ENCODE results near the gene SHD.

Gene SHD

DNA sequence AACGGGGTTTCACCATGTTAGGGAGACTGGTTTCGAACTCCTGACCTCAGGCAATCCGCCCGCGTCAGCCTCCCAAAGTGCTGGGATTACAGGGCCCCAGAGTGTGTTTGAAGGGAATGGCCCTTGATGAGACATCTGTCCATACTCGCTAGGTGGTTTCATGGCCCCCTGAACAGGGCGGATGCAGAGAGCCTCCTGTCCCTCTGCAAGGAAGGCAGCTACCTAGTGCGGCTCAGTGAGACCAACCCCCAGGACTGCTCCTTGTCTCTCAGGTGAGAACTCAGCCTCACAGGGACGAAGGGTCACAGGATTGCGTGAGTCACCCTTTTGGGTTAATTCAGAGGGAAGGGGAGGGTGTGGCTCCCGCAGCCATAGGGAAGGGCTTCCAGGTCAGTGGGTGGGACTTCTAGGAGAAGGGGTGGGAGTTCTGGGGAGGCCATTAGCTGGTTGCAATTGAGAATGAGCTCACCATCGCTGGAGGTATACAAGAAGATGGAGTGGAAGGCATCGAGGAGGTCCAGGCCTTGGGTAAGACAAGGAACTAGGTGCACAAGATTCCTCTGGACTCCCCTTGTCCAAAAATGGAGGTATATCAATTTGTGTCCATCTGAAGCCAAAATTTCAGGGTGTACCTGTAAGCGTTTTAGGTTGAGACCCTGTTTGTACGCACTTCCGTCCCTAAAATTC is 9.2 kb downstream of the SHD start:
- Histone ChIP-seq H3K4me3 (ENCODE audit: low read length) (no peak overlapping the region), H3K4me2 (ENCODE audit: low read length) (no peak overlapping the region)

DNA sequence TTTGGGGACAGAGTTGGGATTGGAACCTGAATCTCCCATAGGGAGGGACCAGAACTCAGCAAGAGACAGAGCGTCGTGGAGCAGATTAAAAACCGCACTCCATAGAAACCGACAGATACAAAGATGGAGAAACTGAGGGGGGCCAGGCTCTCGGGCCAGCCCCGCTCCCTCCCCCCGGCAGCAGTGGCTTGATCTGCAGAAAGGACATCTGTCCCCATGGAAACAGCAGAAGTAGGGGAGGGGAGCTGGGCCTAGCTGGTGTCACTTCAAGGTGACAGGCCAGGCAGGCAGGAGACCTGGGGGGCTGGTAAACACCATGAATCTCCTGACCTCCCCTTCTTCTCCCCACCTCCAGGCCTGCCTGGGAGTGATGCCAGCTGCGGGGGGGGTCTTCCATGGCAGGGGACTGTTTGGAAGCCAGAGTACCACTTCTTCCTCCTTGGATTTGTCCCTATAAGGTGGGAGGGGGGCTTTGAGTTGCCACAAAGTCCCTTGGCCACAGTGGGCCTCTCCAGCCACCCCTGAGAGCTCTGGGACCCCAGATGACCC is 12.2 kb downstream of the SHD start:
- H3K4me2 ChIP-seq (ENCODE audit: low read length), result no peak overlapping the region
- no peak overlapping the region for H3K4me3 ChIP-seq (ENCODE audit: low read length)
- peaks cover 7% of the 10 kb centered on the region for H3K27me3 ChIP-seq (ENCODE audit: control insufficient read depth, insufficient read depth, low read length)
- no peak overlapping the region for H3K9ac ChIP-seq (ENCODE audit: low read depth, low read length)
- no peaks in the 10 kb centered on the region for H3K9me3 ChIP-seq (replicated peaks; ENCODE audit: low read length)
- H3K36me3 ChIP-seq (ENCODE audit: insufficient read depth, low read length), result no peaks in the 10 kb centered on the region
- H3K4me1 ChIP-seq (ENCODE audit: control insufficient read depth, insufficient read depth, low read length), result peaks cover under 1% of the 10 kb centered on the region

More for the DNA sequence above, 9.2 kb downstream of the SHD start:
- Histone ChIP-seq H3K9me3 (replicated peaks; ENCODE audit: low read length) (no peaks in the 10 kb centered on the region), H3K36me3 (ENCODE audit: insufficient read depth, low read length) (no peaks in the 10 kb centered on the region), H3K9ac (ENCODE audit: low read depth, low read length) (no peak overlapping the region), H3K4me1 (ENCODE audit: control insufficient read depth, insufficient read depth, low read length) (no peaks in the 10 kb centered on the region), H3K27me3 (ENCODE audit: control insufficient read depth, insufficient read depth, low read length) (peaks cover 11% of the 10 kb centered on the region)

DNA sequence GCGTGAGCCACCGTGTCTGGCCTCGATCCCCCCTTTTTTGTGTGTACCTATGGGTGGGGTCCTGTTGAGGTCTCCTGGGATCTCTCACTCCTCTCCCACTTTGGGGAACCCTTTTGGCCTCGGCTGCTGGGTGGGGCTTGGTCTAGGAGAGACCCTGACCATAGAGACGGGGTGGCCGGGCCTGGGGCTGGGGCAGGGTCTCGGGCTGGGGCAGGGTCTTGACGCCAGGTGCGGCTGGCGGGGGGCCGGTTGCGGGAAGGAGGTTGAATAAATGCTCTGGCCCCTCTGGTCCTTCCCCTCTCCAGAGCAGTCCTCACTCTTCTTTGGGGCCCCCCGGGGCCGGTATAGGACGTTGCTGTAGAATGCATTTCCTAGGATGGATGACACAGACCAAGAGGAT is 13.4 kb downstream of the SHD start:
- Histone ChIP-seq H3K9ac (ENCODE audit: low read depth, low read length) (no peak overlapping the region), H3K36me3 (ENCODE audit: insufficient read depth, low read length) (no peaks in the 10 kb centered on the region), H3K4me2 (ENCODE audit: low read length) (no peak overlapping the region), H3K4me1 (ENCODE audit: control insufficient read depth, insufficient read depth, low read length) (peaks cover 6% of the 10 kb centered on the region), H3K9me3 (replicated peaks; ENCODE audit: low read length) (no peaks in the 10 kb centered on the region), H3K4me3 (ENCODE audit: low read length) (no peak overlapping the region), H3K27me3 (ENCODE audit: control insufficient read depth, insufficient read depth, low read length) (peaks cover 7% of the 10 kb centered on the region)

DNA sequence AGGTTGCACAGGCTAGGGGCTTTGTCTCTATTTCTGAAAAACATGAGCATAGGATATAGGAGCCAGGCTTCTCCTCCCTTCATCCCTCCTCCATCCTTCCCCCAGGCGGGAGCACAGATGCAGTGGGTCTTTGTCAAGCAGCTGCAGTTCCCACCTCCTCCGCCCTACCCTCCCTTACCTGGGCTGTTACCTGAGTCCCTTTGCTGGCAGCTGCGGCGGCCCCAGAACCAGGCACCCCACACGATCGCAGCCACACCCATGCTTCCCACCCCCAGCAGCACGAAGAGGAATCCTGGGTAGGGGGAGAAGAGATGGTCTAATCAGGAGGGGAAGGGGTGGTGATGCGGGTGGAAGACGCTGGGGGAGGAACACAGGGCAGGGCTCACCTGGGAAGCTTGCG is 15.3 kb downstream of the SHD start:
- Histone ChIP-seq H3K4me3 (ENCODE audit: low read length) (no peak overlapping the region), H3K36me3 (ENCODE audit: insufficient read depth, low read length) (no peaks in the 10 kb centered on the region), H3K9ac (ENCODE audit: low read depth, low read length) (no peak overlapping the region), H3K9me3 (replicated peaks; ENCODE audit: low read length) (no peaks in the 10 kb centered on the region), H3K4me1 (ENCODE audit: control insufficient read depth, insufficient read depth, low read length) (peaks cover 6% of the 10 kb centered on the region), H3K27me3 (ENCODE audit: control insufficient read depth, insufficient read depth, low read length) (peaks cover 3% of the 10 kb centered on the region), H3K4me2 (ENCODE audit: low read length) (no peak overlapping the region)

DNA sequence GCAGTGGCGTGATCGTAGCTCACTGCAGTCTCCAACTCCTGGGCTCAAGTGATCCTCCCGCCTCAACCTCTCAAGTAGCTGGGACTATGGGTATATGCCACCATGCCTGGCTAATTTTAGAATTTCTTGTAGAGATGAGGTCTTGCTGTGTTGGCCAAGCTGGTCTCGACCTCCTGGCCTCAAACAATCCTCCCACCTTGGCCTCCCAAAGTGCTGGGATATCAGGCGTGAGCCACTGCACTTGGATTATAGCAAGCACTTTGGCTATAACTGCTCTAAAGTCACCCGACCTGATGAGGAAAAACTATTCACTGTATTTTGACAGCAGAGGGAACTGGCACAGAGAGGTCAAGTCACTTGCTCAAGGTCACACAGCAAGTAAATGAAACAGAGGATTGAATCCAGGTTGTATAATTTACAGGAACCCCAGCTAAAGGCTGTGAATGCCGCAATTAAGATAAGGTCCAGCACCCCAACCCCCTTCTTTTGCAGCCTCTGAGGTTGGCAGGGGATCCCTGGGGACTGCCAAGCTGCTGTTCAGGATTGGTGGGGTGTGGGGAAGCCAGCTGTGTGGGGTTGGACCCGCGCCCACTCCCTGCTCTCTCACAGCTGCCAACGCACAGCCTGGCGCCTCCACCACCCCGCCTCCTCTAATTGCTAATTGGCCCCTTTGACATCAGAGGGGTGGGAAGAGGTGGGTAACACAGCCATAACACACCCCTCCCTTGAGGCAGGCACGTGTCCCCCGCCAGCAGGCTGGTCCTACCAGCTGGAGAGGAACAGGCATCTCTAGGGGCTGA is 17.1 kb downstream of the SHD start:
- Histone ChIP-seq H3K9me3 (replicated peaks; ENCODE audit: low read length) (no peaks in the 10 kb centered on the region), H3K36me3 (ENCODE audit: insufficient read depth, low read length) (no peaks in the 10 kb centered on the region), H3K4me3 (ENCODE audit: low read length) (no peak overlapping the region)

DNA sequence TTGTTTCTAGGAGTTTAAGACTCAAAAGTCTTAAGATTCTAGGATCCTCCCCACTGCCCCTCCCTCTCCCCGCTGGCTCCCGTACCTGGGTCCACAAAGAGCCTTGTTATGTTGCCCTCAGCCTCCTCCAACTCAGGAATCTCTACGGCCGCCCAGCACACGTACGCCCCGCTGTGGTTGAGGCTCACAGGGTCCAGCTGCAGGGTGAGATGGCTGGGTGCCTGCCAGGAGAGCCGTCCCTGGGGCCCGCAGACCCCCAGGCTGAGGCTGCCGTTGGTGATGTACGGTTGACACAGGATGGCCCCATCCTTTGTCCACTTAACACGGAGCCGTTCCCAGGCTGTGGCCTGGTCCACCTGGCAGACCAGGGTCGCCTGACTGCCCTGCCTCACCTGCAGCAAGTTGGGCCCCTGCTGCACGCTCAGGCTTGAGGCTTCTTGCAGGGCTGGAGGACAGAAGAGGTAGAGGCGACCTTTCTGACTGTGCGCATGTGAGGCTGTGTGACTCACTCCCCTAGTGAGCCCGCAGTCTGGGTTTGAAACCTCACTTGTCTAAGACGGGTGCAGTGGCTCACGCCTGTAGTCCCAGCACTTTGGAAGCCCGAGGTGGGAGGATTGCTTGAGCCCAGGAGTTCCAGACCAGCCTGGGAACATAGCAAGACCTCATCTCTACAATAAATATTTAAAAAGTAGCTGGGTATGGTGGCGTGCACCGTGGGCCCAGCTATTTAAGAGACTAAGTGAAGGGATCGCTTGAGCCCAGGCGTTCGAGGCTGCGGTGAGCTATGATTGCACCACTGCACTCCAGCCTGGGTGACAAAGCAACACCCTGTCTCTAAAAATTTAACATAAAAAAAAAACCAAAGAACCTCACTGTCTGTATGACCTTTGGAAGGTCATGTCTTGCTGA is 19.1 kb downstream of the SHD start:
- no peaks in the 10 kb centered on the region for H3K36me3 ChIP-seq (ENCODE audit: insufficient read depth, low read length)
- no peak overlapping the region for H3K4me3 ChIP-seq (ENCODE audit: low read length)
- peaks cover 6% of the 10 kb centered on the region for H3K4me1 ChIP-seq (ENCODE audit: control insufficient read depth, insufficient read depth, low read length)
- no peak overlapping the region for H3K9ac ChIP-seq (ENCODE audit: low read depth, low read length)
- no peaks in the 10 kb centered on the region for H3K27me3 ChIP-seq (ENCODE audit: control insufficient read depth, insufficient read depth, low read length)
- no peaks in the 10 kb centered on the region for H3K9me3 ChIP-seq (replicated peaks; ENCODE audit: low read length)
- H3K4me2 ChIP-seq (ENCODE audit: low read length), result no peak overlapping the region

More for the DNA sequence above, 17.1 kb downstream of the SHD start:
- no peak overlapping the region for H3K9ac ChIP-seq (ENCODE audit: low read depth, low read length)
- no peak overlapping the region for H3K4me2 ChIP-seq (ENCODE audit: low read length)
- peaks cover 1% of the 10 kb centered on the region for H3K27me3 ChIP-seq (ENCODE audit: control insufficient read depth, insufficient read depth, low read length)
- peaks cover 6% of the 10 kb centered on the region for H3K4me1 ChIP-seq (ENCODE audit: control insufficient read depth, insufficient read depth, low read length)

DNA sequence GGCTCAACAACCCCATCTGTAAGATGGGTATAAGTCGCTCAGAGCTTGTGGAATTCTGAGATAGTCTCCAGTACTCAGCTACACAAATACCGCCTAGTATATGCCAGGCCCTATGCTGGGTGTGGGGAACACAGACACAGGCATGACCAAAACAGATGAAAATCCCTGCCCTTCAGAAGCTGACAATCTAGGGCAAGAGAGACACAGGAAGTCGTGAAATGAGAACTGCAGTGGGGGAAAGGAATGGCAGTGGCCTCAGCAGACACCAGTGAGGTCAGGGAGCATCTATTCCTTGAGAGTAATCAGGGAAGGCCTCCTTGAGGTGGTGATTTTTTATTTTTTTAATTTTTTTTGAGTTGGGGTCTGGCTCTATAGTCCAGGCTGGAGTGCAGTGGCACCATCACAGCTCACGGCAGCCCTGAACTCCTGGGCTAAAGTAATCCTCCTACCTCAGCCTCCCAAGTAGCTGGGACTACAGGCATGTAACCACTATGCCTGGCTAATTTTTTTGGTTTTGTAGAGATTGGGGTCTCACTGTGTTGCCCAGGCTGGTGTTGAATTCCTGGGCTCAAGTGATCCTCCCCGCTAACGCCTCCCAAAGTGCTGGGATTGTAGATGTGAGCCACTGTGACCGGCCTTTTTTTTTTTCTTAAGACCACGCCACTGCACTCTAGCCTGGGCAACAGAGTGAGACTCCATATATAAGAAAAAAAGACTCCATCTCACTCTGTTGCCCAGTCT is 19.9 kb downstream of the SHD start:
- Histone ChIP-seq H3K27me3 (ENCODE audit: control insufficient read depth, insufficient read depth, low read length) (no peaks in the 10 kb centered on the region), H3K9me3 (replicated peaks; ENCODE audit: low read length) (no peaks in the 10 kb centered on the region), H3K4me1 (ENCODE audit: control insufficient read depth, insufficient read depth, low read length) (peaks cover 6% of the 10 kb centered on the region), H3K4me3 (ENCODE audit: low read length) (no peak overlapping the region), H3K9ac (ENCODE audit: low read depth, low read length) (no peak overlapping the region), H3K4me2 (ENCODE audit: low read length) (no peak overlapping the region), H3K36me3 (ENCODE audit: insufficient read depth, low read length) (no peaks in the 10 kb centered on the region)

DNA sequence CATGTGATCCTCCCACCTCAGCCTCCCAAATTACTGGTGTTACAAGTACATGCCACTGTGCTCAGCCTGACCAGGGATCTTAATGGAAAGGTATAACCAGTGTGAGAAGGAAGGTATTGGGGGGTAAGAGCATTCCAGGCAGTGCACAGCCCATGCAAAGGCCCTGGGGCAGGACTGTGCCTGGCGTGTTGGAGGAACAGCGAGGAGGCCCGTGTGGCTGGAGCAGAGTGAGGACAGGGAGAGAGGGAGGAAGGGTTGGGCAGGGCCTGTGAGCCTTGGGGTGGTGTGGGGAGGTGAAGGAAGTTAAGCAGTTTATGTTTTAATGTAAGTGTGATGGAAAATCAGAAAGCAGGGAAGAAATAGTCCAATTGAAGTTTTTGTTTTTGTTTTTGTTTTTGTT is 21.5 kb downstream of the SHD start:
- Histone ChIP-seq H3K9ac (ENCODE audit: low read depth, low read length) (no peak overlapping the region), H3K27me3 (ENCODE audit: control insufficient read depth, insufficient read depth, low read length) (no peaks in the 10 kb centered on the region), H3K9me3 (replicated peaks; ENCODE audit: low read length) (no peaks in the 10 kb centered on the region), H3K36me3 (ENCODE audit: insufficient read depth, low read length) (no peaks in the 10 kb centered on the region), H3K4me2 (ENCODE audit: low read length) (no peak overlapping the region), H3K4me3 (ENCODE audit: low read length) (no peak overlapping the region), H3K4me1 (ENCODE audit: control insufficient read depth, insufficient read depth, low read length) (peaks cover 6% of the 10 kb centered on the region)

DNA sequence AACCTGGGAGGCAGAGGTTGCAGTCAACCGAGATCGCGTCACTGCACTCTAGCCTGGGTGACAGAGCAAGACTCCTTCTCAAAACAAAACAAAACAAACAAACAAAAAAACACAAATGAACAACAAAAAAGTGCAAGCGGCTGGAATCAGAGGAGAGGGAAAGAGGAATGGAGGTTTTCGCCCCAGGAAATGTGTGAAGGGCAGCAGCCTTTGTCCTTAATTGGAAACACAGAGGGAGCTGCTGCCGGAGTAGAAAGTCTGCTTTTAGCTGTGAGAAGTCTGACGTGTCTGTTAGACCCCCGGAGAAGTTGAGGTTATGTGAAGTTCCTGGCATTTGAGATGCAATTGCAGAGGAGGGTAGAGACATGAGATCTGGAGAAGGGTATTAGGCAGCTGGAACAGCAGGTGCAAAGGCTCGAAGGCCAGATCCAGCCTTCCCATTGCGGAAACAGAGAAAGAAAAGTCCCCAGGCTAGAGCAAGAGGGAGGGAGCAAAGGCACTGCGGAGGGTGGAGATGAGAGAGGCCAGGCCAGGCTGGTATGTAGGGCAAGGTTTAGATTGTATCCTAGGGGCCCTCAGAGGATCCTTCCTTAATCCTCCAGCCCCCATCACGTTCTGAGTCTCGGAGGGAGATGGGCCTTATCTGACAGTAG is 22.6 kb downstream of the SHD start:
- Histone ChIP-seq H3K36me3 (ENCODE audit: insufficient read depth, low read length) (no peaks in the 10 kb centered on the region), H3K9ac (ENCODE audit: low read depth, low read length) (no peak overlapping the region), H3K4me3 (ENCODE audit: low read length) (no peak overlapping the region), H3K27me3 (ENCODE audit: control insufficient read depth, insufficient read depth, low read length) (no peaks in the 10 kb centered on the region), H3K9me3 (replicated peaks; ENCODE audit: low read length) (no peaks in the 10 kb centered on the region), H3K4me1 (ENCODE audit: control insufficient read depth, insufficient read depth, low read length) (peaks cover under 1% of the 10 kb centered on the region), H3K4me2 (ENCODE audit: low read length) (no peak overlapping the region)

DNA sequence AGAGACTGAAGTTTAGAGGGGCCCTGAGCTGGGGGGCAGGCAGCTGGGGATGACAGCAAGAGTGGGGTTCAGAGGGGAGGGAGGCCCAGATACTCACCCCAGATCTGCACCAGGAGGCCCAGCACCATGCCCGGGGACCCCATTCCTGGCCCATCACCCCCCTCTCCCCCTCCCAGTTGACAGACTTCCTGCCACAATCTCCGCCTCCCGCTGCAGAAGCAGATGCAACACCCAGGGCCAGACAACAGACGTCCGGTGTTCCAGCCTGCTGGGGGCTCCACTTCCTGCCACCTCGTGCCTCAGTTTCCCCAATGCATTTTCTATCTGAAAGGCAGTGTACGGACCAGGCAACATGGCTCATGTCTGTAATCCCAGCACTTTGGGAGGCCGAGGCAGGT is 23.2 kb downstream of the SHD start, which contains the start of gene TMIGD2:
Gene TMIGD2 (minus strand): TSS at position 147 of the 398 bp plus-strand sequence. CDS start 4 bp downstream, at position 143.
- no peaks in the 10 kb centered on the region for H3K4me1 ChIP-seq (ENCODE audit: control insufficient read depth, insufficient read depth, low read length)
- H3K27me3 ChIP-seq (ENCODE audit: control insufficient read depth, insufficient read depth, low read length), result no peaks in the 10 kb centered on the region
- H3K4me3 ChIP-seq (ENCODE audit: low read length), result no peak within 1 kb of the TSS
- H3K9me3 ChIP-seq (replicated peaks; ENCODE audit: low read length), result no peaks in the 10 kb centered on the region
- no peak within 1 kb of the TSS for H3K4me2 ChIP-seq (ENCODE audit: low read length)
- H3K36me3 ChIP-seq (ENCODE audit: insufficient read depth, low read length), result no peaks in the 10 kb centered on the region
- H3K9ac ChIP-seq (ENCODE audit: low read depth, low read length), result no peak within 1 kb of the TSS

All from skeletal muscle satellite cell (primary cell).